ENCODE results near the gene TAS2R43.
"Not testable (repeated sequence)": the region's sequence is repeated elsewhere in the genome, so short reads cannot be mapped to it uniquely, and the experiment has no call there.

The TAS2R43 gene

DNA sequence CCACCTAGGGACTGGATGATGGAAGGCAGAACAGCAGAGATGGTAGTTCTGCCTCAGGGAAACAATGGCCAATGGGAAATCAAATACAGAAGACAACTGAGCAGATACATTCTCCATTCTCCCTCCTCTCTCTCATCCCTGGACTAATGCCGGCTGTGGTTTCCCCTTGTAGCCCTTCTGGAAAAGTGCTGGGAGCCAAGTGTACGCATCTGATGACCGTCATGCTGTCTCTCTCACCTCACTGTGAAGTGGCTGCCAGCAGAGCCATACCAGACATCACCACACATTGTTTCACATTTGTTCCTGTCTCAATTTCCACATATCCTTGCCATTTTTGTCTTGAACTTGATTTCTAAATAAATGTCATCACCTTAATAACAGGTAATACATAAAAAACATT lies 33.1 kb downstream of the TAS2R43 start:
- no peak for DNase-seq

DNA sequence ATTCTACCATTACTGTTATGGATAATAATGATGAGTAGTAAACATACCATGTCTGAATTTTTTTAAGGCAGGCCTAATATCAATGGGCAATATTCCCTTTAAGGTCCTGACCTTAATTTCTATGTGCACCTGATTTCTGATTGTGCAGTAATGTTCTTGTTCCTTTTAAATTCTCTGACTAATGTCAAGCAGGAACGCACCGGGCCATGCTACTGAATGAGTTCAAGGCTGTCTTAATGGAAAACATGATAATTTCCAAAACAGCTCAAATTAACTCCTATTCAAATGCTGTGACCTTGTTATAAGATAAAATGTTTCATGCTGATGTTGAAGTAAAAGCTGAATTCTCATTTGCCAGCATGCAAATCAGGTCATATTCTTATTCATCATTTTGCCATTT lies 36.8 kb downstream of the TAS2R43 start:
- DNase-seq = no peak

DNA sequence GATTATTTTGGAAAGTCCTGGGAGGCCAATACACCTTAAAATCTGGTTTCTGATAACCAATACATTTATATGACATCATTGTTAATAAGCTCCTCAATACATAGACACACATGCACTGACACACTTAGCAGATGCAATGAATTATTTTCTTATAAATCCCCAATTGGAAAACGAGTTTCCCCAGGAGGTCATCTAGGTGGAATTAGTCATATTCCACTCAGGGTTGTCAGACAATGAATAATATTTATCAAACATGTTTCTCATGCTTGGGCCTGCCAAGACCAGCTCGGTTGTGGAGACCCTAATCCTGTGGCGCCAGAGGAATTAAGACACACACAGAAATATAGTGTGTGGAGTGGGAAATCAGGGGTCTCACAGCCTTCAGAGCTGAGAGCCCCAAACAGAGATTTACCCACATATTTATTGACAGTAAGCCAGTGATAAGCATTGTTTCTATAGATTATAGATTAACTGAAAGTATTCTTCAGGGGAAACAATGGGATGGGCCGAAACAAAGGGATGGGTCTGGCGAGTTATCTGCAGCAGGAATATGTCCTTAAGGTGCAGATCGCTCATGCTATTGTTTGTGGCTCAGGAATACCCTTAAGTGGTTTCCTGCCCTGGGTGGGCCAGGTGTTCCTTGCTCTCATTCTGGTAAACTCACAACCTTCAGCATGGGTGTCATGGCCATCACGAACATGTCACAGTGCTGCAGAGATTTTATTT lies 42.1 kb downstream of the TAS2R43 start:
- not testable (repeated sequence) for DNase-seq

DNA sequence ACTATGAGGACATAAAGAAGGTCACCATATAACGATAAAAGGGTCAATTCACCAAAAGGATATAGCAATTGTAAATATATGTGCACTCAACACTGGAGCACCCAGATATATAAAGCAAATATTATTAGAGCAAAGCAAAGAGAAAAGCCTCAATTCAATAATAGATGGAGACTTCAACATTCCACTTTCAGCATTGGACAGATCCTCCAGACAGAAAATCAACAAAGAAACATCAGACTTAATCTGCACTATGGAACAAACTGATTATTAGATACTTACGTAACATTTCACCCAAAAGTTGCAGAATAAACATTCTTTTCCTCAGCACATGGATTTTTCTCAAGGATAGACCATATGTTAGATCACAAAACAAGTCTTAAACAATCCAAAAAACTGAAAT lies 50.7 kb downstream of the TAS2R43 start:
- DNase-seq = not testable (repeated sequence)
